Globus pallidus (tissue), 1 donor: ENCODE measurements around the gene NPAS3.
A peak's percentile ranks its signal among the peaks of the same experiment; 100 is the strongest.

Experiments used
- DNase-seq: peaks from one replicate; pipeline ENCODE4 v3.0.0-alpha.2; 2015; ENCODE audit warnings: low spot score

The NPAS3 gene

DNA sequence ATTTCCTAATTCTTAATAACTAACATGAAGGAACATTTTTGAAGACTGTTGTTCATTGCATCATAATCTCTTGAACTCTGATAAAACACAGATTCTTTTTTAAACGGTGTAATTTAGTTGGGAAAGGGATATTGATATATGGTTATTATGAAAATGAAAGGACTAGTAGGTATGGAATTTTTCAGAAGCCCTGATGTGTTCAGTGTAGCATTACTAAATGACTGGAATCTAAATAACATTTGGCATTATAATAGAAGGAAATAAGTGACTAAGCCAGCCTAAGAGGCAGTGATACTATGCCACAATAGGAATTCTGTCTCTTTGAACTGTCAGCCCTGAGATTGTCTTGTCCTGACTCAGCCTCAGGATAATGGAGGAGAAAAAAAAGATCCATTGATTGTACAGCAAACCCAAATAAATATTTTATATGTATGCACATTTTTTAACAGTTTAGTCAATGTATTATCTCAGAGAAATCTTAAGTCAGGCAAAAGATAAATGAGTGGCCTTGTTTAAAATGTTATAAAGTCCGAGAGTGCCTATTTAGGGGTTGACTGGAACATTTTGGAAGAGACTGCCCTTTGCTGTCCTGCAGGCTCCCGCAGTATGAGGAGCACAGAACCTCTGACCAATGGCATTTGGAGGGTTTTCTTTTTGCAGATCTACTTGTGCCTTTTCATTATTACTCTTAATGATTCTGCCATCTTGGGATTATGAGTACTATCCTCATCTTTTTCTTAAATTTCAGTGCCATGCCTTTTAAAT, 741.0 kb downstream of the NPAS3 start:
- DNase-seq, result no peak

DNA sequence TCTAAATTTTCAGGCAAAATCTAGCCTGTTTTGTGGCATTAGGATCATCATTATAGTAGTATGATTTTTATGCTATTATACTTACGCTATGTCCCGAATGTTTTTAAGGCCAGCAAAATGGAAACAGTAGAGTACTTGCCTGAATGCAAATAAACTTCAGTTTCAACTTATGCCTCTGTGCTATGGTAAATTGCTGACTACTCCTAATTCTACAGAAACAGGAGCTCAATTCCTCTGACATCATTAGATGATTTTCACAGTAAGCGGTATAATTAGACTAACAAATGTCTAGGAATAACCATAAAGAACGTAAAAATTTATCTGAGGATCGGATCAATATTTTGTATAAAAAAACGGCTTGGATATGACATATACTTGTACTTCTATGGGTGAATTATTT, 742.2 kb downstream of the NPAS3 start:
- DNase-seq, result no peak

DNA sequence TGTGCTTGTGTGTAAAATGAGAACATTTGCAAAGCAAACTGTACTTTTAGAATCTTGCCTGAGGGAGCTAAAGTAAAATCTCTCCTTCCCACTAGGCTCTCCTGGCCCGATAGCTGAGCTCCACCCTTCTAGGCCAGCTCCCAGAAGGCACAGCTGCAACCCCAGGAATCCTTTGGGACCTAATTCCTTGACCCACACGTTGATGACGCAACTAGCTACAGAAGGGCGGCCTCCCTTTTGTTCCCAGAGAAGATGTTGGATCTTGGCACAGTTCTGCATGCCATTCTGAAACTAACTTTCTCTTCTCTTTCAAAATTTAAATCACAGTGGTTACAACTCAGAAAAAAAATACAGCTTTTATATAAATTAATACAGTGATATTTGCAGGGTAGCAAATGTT, 744.1 kb downstream of the NPAS3 start:
- peak; percentile 51 for DNase-seq

DNA sequence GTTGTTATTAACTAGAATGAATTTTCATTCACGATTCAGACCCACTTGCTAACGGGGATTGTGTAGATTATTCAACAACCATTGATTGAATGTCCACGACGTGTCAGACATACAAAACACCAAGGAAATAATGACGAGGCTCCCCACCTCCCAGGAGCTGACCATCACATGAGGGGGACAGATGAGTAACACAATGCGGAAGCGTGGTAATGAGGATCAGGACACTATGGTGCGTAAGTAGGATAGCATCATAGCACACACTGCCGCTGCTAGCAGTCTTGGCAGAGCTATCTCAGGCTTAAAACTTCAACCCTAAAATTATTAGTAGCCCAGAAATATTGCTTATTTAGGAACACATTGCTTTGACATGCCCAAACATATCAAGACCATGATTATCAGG, 746.3 kb downstream of the NPAS3 start:
- no peak for DNase-seq

DNA sequence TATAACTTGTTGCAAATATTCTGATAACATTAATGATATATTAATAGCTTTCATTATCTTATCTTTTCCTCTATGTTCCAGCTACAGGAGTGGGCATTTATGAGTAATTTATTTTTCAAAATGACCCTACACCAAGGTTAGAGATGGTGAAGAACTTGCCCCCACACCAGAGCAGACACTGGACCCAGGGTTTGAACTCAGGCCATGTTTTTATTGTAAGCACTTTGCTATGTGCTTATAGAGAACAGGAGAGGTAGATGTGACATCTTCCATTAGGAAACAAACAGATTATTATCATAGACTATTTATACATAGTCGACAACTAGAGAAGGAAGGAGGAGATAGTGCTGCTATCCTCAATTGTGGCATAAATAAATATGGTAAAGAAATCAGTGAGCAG, 747.0 kb downstream of the NPAS3 start:
- DNase-seq, result no peak

DNA sequence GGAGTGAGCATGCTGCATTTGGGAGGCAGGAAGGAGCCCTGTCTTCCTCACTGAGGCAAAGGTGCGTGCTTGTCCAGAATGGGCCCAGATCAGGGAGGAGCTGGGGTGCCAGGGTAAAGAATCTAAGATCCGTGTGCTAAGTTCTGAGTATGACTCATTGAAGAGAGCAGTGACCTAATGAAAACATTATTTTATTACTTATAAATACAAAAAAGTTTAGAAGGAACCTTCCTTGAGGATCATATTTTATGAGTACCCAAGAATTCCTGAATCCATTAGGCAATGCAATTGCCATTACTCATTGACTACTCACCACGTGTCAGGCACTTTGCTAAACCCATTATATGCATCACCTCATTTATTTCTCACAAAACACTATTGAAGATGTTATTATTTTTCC, 747.5 kb downstream of the NPAS3 start:
- no peak for DNase-seq

DNA sequence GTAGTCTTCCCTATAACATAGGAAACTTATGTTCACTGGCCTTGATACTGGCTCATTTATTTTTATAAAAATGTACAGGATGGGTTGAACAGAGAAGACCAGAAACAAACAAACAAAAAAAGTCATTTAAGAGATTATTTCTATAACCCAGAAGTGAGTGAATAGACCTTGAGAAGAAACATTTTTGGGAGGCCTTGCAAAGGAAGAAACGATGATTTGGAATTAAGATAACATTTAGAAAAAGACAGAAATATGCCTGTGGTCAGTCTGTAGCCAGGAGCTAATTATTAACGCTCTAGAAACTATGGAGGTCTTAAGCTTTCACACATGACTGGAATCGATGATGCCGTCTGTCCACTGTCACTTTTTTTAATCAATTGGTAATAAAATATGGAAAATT, 748.2 kb downstream of the NPAS3 start:
- DNase-seq, result no peak

DNA sequence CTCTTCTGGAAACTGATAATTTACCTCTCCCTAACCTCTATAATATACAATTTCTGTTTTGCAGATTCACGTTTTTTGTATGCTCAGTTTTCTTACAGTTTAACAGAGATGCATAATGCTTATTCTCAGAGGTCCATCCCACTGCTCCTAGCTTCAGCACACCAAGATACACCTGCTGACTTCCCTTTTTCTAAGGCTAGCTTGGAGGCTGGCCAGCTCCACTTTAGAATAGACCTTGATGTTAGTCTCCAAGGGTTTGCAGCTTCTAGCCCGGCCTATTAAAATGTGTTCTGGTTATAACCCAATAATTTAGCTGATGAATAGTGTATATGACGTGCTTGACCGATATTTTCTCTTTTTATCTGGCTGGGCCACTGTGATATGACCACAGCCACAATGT, 751.0 kb downstream of the NPAS3 start:
- DNase-seq, result no peak

DNA sequence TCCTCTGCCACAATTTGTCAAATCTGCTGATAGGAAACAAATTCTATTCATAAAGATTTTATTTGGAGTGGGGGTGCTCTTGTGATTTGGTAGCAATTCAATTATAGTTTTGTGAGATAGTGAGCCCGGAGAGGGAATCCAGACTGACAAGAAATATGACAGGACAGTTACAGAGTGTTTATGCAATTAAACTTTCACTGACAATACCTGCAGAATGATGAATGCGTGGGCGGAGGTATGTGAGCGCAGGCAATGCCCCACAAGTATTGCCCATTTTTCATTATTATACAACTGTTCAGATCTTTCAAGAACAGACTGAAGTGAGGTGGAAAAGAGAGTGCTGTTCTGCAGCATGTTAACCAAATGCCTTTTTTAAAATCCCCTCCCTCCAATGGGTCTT, 753.2 kb downstream of the NPAS3 start:
- DNase-seq, result no peak

DNA sequence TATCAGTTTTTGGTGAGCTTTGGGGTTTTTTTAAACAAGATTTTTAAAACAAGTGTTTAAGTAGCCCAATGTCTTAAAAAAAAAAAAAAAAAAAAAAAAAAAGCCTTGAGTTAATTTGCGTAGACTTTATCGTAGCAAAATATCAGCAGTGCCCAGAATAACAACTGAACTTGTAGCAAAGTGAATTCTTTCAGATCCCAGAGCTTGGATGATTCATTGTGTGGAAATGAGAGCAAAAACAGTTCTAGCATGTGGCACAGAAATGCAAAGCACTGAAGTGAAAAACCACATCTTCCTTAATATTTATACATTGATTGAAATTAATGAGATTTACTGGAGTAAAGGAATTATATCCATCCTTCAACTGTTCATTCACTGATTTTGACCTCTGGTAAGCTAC, 754.1 kb downstream of the NPAS3 start:
- no peak for DNase-seq

DNA sequence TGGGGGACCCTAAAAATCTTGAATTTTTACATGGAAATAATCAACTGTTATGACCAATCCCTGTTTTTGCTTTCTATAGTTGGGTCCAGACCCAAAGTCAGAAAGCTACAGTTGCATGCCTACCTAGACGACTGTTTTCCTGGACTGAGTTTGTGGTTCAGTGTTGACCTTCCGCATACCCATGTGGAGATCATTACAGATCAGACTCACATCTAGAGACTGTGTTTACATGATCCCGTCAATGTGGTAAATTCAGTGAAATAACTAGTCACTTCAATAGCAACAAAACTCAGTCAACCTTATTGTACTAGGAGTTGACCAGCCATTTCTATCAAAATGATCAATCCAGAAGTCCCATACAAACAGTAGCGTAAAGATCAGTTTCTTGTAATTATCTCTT, 754.6 kb downstream of the NPAS3 start:
- no peak for DNase-seq

DNA sequence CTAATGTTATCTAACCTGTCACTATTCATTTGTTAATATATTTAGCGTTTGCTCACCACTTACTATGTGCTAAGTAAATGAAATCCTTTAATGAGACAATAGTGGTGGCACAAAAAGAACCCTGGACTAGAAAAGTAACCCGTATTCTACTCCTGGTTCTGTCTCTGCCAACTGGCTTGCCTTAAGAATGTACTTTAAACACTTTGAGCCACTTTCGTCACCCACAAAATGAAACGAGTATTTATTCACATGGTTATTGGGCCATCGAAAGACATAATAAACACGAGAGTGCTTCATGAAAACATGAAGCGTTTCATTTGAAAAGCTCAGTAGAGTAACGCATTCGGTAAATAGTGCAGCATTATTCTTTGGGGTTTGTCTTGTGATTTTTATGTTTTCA, 757.5 kb downstream of the NPAS3 start:
- no peak for DNase-seq

DNA sequence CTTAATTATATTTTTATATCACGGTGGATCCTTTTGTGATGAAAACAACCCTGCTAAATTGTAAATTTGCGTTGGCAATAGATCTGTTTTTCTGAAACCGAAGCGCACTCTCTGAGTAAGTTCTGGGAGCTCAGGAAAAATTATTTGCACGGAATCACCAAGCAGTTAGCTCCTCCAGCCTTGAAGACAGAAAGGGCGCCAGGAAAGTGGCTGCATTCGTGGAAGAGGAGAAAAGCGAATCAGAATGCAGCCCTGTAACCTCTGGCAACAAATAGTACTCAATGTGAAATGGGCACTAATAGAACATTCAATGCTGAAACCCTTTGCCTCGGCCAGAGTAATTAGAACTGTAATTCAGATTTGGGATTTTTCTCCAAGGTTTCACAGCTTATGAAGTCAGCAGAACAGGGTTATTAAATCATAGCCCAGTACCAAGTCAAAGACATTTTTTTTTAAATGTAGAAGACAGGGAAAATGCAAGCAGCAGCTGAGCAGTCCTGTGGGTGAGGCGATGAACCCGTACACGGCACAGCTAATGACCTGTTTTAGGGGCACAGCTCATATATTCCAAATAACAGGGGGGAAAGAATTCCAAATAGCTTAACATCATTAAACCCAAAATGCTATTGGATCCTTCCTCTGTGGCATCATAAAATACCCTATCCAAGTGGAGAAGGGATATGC, 760.8 kb downstream of the NPAS3 start:
- peak; percentile 63 for DNase-seq

DNA sequence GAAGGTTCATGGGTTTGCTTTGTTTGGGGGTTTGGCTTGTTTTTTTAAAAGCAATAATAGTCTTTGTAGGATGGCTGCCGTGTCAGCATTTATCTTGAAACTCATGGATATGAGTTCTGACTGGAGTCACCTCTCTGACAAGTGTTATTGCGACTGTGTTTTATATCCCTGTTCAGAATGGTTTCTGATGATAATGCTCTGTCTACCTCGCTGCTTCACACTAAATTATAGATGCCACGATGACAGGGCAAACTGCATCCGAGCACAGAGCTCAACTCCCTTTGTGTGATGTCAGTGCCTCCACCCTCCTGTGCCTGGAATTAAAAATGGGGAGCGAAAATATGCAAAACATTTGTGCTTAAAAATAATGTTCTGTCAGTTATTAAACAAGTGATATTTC, 761.4 kb downstream of the NPAS3 start:
- DNase-seq, result no peak

DNA sequence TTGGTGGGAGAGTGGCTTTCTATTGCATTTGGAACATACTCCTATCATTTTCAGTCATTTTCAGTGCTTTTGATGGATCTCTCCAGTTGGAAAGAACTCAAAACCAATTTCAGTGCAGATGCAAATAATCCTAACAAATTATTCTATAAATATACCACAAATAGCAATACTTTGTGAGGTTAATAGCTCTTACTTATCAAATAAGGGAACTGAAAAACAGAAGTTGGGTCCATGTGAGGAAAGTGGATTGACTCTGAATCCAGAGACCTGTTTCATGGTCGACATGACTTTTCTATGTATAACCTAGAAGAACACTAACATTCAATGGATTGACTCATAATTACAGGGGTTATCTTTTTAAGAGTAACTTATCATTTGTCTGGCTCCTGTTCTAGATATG, 763.6 kb downstream of the NPAS3 start:
- DNase-seq, result no peak

DNA sequence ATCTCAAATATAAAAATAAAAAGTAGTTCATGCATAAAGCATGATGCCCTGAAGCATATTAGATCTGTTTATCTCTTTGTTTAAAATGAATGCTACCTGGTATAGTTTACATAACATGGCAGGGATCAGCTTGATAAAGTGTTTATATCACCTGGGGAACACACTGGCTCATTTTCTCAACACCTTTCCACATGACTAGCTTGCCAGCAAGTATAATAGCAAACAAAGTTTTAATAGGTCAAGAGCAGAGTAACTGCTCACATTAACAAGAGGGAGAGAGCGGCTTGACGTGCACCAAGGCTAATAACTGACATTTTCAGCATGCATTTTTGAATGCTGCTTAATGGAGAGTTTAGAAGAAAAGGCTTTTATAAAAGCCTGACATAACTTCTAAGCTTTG, 765.8 kb downstream of the NPAS3 start:
- no peak for DNase-seq

DNA sequence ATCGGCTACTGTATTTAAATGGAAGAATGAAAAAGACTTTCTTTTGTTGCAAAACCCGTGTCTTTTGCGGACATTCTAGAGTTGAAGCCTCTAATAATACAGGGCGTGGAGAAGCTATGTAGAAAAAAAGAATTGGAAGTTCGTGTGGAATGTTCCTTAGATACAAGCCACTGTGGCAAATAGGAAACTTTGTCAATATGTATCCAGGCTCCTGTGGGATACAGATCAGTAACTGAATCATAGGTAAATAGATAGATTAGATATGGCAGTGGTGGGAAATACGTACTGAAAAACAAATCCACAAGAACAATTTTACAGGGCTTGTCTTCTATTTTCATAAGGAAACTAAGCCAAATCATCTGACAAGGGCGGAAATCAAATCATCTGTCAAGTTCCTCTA, 766.8 kb downstream of the NPAS3 start:
- no peak for DNase-seq

DNA sequence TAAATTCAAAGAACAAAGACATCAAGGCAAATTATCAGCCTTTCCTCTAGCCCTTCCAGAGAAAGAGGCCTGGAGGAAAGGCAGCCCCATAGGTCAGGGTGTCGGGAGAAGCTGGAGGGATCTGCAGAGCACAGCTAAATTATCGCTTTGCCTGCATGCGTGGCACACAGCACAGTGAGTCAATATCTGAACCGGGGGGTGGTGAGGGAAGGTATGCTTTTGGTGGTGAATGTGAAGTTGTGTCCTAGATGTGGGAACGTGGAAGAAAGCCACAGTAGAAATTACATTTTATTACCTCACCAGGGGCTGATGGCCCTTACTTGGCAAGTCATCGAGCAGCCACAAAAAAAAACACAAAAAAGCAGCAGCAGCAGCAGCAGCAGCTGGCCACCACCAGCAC, 769.0 kb downstream of the NPAS3 start:
- DNase-seq, result no peak

DNA sequence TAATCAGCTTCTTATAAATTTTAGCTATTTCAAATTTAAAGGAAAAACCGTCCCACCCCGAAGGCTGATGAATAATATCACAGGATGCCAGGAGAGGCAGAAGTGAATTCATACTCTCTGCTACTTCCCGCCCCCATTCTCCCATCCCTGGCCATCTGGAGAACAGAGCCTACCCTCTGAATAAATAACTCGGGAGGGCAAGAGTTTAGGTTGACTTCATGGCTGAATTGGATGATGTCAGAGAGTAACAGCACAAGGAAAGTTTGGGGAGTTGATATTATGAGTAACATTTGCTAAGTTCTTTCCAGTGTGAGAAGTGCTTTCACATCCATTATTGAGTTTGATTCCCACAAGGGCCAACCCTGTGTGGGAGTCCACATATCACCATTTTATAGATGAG, 770.6 kb downstream of the NPAS3 start:
- DNase-seq, result no peak

DNA sequence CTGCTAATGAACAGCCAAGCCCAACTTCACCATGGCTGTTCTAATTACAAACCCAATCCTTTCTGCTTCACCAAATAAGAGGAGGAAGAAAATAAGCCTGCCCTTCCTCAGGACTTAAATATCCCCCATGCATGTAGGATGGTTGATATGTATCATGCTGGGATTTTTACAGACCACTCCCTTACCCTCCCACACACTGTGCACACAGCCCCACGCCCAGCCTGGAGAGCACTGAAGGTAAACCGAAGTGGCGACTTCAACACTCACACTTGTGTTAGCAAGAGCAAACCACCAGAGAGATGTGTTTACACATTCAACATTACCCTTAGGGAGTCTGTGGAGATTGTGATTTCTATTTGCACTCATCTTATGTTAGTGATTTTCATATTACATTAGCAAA, 771.0 kb downstream of the NPAS3 start:
- DNase-seq, result no peak

DNA sequence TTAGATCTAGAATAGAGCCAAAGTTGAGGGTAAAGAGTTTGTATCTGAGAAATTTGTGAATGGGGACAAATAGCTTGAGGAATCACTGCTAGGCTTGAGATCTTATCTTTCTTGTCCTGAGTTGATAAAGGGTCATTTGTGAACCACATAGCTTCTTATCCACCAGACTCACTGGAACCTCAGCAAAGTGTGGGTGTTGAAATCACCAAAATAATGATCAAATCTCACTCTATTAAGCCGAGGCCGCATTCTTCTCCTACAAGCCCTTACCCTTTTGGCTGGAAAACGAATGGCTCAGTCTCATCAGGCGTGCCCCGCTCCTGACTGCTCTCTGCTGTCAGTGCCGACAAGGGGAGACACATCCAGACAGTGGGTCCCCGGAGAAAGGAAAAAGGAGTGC, 771.6 kb downstream of the NPAS3 start:
- no peak for DNase-seq

DNA sequence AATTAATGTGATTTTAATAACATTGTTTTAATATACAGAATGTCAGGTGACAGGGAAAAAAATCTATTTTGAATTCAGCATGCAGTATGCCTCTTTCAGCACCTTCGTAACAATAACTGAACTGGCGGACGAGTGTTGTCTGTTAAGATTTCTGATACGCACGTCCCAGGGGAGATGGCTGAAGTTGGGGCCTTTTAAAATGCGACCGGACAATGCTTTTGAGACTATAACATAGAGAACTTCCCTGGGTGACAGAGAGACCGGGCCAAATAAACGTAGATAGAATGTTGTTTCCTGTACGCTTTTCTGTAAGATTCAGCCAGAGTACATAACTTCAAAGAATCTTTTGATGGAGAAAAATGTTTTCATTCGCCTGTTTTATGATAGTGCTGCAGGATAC, 772.5 kb downstream of the NPAS3 start:
- no peak for DNase-seq

DNA sequence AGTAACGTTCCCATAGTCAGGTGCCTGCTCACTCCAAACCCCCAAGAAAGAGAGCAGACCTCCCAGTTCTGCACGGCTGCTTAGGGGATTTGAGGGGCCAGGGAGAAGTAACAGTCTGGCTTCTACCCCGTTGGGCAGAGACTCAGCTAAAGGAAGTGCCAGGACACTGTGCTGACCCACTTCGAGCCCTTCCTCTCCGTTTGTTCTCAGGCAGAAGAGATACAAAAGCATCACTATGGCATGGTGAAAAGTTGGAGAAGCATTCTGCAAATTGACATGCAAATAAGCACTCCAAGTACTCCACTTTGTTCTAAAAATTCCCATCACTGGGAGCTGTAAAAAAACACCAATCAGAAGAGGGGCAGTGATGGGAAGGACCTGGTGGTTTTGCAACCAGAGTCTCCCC, 773.1 kb downstream of the NPAS3 start:
- peak; percentile 78 for DNase-seq
